Lung microvascular endothelial cell (primary cell): Measurements from ENCODE around the gene ACP5. TPM values are rescaled to one million over a fixed set of nuclear protein-coding genes. Genes with fewer than 3 reads are reported as not detected.
"Not testable (repeated sequence)": the region's sequence is repeated elsewhere in the genome, so short reads cannot be mapped to it uniquely, and the experiment has no call there.

Experiments used
- DNase-seq, 2 donors: peaks; one replicate each; pipeline versions ENCODE4 v3.0.0 to v3.0.0-alpha.2; 2010; ENCODE audit warnings: low read depth in 2 of 2
- total RNA-seq: library from RNA; depleted of rRNA; stranded (reverse); fragments of >200 nt; gene quantifications from 2 replicates; pipeline ENCODE4 v1.2.1, GENCODE V29; 2014

Gene ACP5
- total RNA-seq, 1 donor from 2014 or later: 0.60 TPM

- DNase-seq: no peak
Observed at GRCh38 chr19:11578258-11579142, 1.1 kb upstream of the ACP5 start.

- DNase-seq: no peak
Observed at GRCh38 chr19:11576227-11576626, 1.2 kb downstream of the ACP5 start.

DNA sequence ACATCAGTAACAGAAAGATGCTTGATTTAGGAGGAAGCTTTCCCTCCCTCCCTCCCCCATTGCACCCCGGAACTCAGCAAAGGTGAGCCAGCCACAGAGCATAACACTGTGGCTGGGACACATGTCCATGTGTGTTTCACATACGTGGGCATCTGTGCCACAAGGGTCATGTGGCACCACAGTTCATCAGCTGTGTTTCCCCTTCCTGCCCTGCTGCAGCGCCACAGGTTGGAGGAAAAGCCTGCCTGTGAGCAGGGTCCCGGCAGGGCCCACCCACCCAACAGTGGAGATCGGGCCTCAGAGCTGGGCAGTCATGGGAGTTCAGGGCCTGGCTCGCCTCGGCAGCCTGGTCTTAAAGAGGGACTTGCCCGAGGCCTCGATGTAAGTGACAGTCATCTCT is 2.8 kb downstream of the ACP5 start:
- no peak for DNase-seq

GRCh38 chr19:11573763-11574162 is 3.7 kb downstream of the ACP5 start:
- not testable (repeated sequence) for DNase-seq

GRCh38 chr19:11573354-11573753 is 4.1 kb downstream of the ACP5 start:
- DNase-seq: not testable (repeated sequence)

GRCh38 chr19:11570039-11570462 is 7.4 kb downstream of the ACP5 start:
- DNase-seq: no peak

DNA sequence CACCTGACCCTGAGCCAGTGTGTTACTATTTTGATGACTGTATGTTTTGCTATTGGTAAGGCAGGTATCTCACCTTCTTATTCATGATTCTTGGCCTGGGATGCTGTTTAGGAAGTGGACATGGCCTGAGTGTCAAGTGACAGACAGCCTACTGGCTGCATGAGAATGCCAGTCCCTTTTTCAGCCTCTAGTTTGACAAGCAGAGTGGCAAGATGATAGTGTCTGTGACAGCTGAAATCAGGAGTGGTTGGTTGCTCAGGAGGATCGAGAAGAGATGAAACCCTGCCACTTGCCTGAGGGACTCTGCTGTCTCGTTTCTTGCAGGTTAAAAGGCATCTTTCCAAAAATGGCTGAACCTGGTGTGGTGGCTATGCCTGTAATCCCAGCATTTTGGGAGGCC is 11.3 kb downstream of the ACP5 start:
- DNase-seq: no peak

DNA sequence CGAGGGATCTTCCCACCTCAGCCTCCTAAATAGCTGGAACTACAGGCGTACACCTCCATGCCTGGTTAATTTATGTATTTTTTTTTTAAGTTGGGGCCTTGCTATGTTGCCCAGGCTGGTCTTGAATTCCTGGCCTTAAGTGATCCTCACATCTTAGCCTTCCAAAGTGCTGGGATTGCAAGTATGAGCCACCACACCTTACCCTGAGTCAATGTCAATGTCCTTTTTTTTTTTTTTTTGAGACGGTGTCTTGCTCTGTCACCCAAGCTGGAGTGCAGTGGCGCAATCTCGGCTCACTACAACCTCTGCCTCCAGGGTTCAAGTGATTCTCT is 11.8 kb downstream of the ACP5 start:
- not testable (repeated sequence) for DNase-seq

- not testable (repeated sequence) for DNase-seq
Observed at GRCh38 chr19:11564082-11564807, 13.2 kb downstream of the ACP5 start.

DNA sequence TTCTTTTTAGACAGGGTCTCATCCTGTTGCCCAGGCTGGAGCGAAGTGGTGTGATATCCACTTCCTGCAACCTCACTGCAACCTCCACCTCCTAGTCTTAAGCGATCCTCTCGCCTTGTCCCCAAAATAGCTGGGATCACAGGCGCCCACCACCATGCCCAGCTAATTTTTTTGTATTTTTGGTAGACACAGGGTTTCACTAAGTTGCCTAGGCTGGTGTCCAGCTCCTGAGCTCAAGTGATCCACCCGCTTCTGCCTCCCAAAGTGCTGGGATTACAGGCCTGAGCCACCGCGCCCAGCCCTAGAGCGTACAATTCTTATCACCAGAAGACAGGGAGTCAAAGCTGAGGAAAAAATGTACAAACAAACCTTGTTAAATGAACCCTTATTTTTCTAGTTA is 13.9 kb downstream of the ACP5 start:
- no peak for DNase-seq

DNA sequence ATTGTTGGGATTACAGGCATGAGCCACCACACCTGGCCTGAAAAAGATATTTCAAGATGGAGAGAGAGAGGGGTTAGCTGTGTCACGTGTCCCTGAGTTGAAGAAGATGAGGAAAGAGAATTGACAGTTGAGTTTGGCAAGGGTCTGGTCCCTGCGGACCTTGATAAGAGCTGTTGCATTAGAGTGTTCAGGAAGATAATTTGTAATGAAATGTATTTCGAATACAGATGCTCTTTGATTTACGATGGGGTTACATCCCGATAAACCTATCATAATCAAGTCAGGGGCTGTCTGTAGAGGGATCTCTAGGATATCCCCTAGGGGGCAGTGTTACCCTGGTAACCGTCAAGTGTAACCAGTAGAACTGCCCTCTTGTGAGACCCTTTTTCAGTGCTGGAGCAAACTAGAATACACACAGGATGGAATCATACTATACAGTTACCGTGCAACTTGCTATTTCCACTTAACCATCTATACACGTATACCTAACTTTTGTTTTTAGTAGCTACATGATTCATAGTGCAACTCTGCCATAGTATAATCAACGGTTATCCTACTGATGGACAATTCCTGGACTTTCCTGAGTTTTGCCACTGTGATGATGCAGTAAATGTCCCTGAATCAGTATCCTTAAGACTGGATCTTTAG is 16.9 kb downstream of the ACP5 start:
- DNase-seq: peak; percentile 82

DNA sequence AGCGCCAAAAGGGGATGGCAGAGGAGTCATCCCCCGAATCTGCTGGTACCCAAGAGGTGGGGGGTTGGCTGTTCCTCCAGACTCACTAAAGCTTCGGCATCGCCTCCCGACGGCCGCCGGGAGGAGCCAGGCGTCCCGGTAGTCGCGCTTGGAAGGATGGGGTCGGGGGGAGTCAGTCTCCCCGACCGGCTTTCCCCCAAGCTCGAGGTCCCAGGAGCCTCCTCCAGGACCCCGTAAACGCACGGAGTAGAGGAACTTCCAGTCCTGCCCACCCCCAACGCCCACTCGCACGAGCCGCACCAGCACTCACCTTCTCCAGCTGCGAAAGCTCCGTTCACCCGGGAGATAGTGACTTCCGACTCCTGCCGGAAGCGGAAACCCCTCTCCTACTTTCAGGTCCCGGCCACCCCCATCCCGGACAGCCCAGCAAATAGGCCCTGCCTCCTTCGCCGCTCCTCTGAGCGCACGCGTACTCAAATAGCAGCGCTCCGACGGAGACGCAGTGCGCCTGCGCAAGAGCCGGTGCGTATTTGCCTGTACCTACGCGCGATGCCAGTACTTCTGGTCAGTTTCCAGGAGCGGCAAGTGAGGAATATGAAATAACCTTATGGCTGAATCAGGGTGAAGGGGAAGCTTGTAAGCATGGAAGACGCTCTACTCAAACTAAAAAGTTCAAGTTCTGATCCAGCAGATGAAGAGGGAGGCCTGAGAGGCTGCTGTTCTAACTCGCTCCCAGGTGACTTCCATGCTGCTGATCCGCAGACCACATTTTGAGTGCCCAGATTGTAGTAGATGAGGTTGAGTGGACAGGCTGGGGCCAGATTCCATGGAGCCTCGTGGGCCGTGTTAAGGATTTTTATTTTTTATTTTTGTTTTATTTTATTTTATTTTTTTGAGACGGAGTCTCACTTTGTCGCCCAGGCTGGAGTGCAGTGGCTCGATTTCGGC is 18.3 kb downstream of the ACP5 start, which contains the start of gene ELOF1:
TSS of gene ELOF1 (minus strand) at position 350 of the 948 bp plus-strand sequence. CDS start 4,883 bp downstream, outside the sequence.
- DNase-seq: peak; percentile 98

DNA sequence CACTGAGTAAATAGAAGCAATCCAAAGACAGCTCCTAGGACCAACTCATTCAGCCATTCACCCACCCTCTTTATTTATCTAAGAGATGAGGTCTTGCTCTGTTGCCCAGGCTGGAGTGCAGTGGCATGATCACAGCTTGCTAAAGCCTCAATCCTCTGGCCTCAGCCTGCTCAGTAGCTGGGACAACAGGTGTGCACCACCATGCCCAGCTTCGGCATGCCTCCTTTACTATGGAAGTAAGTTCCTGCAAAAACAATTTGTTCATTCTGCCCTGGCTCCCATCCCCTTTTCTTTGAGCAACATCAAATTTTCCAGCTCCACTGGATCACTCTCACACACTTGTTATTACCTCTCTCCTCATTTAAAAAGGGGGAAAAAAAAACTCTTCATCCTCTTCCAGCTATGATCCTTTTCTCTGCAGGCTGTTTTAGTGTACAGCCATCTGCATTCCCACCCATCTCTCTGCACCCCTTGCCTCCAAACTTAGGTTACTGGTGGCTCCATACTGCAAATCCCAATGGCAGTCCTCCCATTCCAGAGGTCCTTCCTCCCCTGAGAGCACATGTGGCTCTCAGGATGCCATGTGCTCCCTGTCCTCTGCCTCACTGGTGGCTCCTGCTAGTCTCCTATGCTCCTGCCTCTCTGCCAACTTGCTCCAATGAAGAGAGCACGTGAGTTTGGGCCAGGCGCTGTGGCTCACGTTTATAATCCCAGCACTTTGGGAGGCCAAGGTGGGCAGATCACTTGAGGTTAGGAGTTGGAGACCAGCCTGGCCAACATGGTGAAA is 20.6 kb downstream of the ACP5 start:
- DNase-seq: no peak

- no peak for DNase-seq
Observed at GRCh38 chr19:11555246-11555645, 22.2 kb downstream of the ACP5 start.

- DNase-seq: no peak
Observed at GRCh38 chr19:11554160-11554559, 23.3 kb downstream of the ACP5 start.

DNA sequence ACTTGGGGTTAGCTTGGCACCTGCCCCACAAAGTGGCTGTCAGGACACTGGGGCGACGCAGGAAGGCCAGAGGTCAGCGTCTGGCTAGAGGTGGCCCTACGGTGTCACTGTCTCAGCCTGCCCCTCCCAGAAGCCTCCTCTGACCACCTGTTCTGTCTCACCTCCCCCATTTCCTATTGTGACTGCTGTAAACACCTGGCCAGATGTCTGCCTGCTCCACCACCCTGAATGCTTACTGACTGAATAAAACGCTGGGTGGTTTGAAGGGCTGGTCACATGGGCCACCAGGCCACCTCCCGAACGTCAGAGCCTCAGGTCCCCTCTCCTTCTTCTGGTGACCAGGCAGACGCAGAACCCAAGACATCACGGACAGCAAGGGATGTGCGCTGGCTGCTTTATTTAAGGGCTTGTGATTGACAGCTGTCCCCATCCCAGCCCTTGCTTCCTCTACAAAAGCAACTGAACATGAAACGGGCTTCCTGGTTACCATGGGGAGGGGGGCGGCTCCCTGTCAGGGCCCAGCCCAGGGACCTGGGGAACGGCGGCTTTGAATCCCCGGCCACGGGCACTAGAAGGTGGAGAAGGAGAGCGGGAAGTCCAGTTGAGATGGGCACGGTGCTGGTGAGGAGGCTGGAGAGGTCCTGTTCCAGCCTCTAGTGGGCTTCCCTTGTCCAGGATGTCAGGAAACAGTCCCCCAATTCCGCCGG is 24.6 kb downstream of the ACP5 start:
- DNase-seq: no peak

- peak; percentile 13 to 17 for DNase-seq
Observed at GRCh38 chr19:11551603-11552235, 25.7 kb downstream of the ACP5 start.

- DNase-seq: no peak
Observed at GRCh38 chr19:11550265-11550664, 27.2 kb downstream of the ACP5 start.

DNA sequence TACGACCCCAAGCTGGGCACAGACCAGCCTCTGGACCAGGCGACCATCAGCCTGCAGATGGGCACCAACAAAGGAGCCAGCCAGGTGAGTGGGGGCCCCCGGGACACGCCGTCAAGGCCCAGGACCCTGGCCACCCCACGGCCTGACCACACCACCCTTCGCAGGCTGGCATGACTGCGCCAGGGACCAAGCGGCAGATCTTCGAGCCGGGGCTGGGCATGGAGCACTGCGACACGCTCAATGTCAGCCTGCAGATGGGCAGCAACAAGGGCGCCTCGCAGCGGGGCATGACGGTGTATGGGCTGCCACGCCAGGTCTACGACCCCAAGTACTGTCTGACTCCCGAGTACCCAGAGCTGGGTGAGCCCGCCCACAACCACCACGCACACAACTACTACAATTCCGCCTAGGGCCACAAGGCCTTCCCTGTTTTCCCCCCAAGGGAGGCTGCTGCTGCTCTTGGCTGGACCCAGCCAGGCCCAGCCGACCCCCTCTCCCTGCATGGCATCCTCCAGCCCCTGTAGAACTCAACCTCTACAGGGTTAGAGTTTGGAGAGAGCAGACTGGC is 28.0 kb downstream of the ACP5 start:
- no peak for DNase-seq
